HUES6 (cell line): ENCODE measurements around the gene WRNIP1.

Experiments
- H3K27ac ChIP-seq: 2 replicates; pipeline ENCODE4 v1.7.0; 2013; ENCODE audit warnings: low read depth, mild to moderate bottlenecking, low read length, inconsistent platforms
- H3K27me3 ChIP-seq: 2 replicates; pipeline ENCODE4 v1.6.1; 2013; ENCODE audit warnings: low read length; ENCODE audit not compliant: control insufficient read depth, insufficient read depth
- H3K36me3 ChIP-seq: 2 replicates; pipeline ENCODE4 v1.6.1; 2013; ENCODE audit warnings: low read length; ENCODE audit not compliant: control insufficient read depth, insufficient read depth
- H3K4me1 ChIP-seq: 2 replicates; pipeline ENCODE4 v1.6.1; 2013; ENCODE audit warnings: low read length; ENCODE audit not compliant: control insufficient read depth, insufficient read depth
- H3K4me3 ChIP-seq: 2 replicates; pipeline ENCODE4 v1.5.1; 2013; ENCODE audit warnings: low read depth, low read length
- H3K9ac ChIP-seq: one replicate; pipeline ENCODE4 v1.6.1; 2013; ENCODE audit warnings: mild to moderate bottlenecking, low read length
- H3K9me3 ChIP-seq: 2 replicates; pipeline ENCODE4 v1.6.1; 2013; ENCODE audit warnings: low read depth, low read length; ENCODE audit not compliant: control insufficient read depth, insufficient read depth

Gene WRNIP1

GRCh38 chr6:2790588-2791449, 25.6 kb downstream of the WRNIP1 start:
- Histone ChIP-seq H3K36me3 (peaks cover 5% of the 10 kb centered on the region; the same call in 1 of the 2 replicates), H3K9ac (no peak overlapping the region), H3K27me3 (no peaks in the 10 kb centered on the region), H3K4me1 (peaks cover 6% of the 10 kb centered on the region; the same call in 1 of the 2 replicates), H3K9me3 (no peaks in the 10 kb centered on the region), H3K4me3 (no peak overlapping the region), H3K27ac (no peak overlapping the region)

GRCh38 chr6:2791450-2791974, 26.3 kb downstream of the WRNIP1 start:
- no peak overlapping the region for H3K27ac ChIP-seq
- H3K9me3 ChIP-seq = no peaks in the 10 kb centered on the region
- H3K9ac ChIP-seq = no peak overlapping the region
- H3K36me3 ChIP-seq = peaks cover 5% of the 10 kb centered on the region; the same call in 1 of the 2 replicates
- no peaks in the 10 kb centered on the region for H3K27me3 ChIP-seq
- H3K4me3 ChIP-seq = no peak overlapping the region
- peaks cover 6% of the 10 kb centered on the region; the same call in 1 of the 2 replicates for H3K4me1 ChIP-seq

- H3K4me3 ChIP-seq = no peak overlapping the region
- no peak overlapping the region for H3K9ac ChIP-seq
- peaks cover 5% of the 10 kb centered on the region; the same call in 1 of the 2 replicates for H3K36me3 ChIP-seq
- H3K27ac ChIP-seq = no peak overlapping the region
- H3K4me1 ChIP-seq = peaks cover 6% of the 10 kb centered on the region; the same call in 1 of the 2 replicates
- no peaks in the 10 kb centered on the region for H3K9me3 ChIP-seq
- H3K27me3 ChIP-seq = no peaks in the 10 kb centered on the region
Measured at GRCh38 chr6:2792330-2793110, 27.3 kb downstream of the WRNIP1 start.

- Histone ChIP-seq H3K27ac (no peak overlapping the region), H3K9me3 (no peaks in the 10 kb centered on the region)
Measured at GRCh38 chr6:2793534-2794151, 28.4 kb downstream of the WRNIP1 start.

GRCh38 chr6:2794171-2794730, 29.1 kb downstream of the WRNIP1 start:
- H3K4me3 ChIP-seq = no peak overlapping the region
- no peak overlapping the region for H3K27ac ChIP-seq
- no peaks in the 10 kb centered on the region for H3K36me3 ChIP-seq
- H3K9ac ChIP-seq = no peak overlapping the region
- peaks cover 11% of the 10 kb centered on the region; the same call in 1 of the 2 replicates for H3K4me1 ChIP-seq
- no peaks in the 10 kb centered on the region for H3K9me3 ChIP-seq
- no peaks in the 10 kb centered on the region for H3K27me3 ChIP-seq

More at GRCh38 chr6:2793534-2794151, 28.4 kb downstream of the WRNIP1 start:
- Histone ChIP-seq H3K4me1 (peaks cover 11% of the 10 kb centered on the region; the same call in 1 of the 2 replicates), H3K4me3 (no peak overlapping the region), H3K36me3 (no peaks in the 10 kb centered on the region), H3K27me3 (no peaks in the 10 kb centered on the region), H3K9ac (no peak overlapping the region)

GRCh38 chr6:2795162-2795561, 30.0 kb downstream of the WRNIP1 start:
- H3K4me1 ChIP-seq = peaks cover 11% of the 10 kb centered on the region; the same call in 1 of the 2 replicates
- H3K27me3 ChIP-seq = no peaks in the 10 kb centered on the region
- H3K27ac ChIP-seq = no peak overlapping the region
- H3K4me3 ChIP-seq = no peak overlapping the region
- H3K9ac ChIP-seq = no peak overlapping the region
- H3K36me3 ChIP-seq = no peaks in the 10 kb centered on the region
- no peaks in the 10 kb centered on the region for H3K9me3 ChIP-seq

- peaks cover 7% of the 10 kb centered on the region; the same call in 1 of the 2 replicates for H3K4me1 ChIP-seq
- H3K9me3 ChIP-seq = no peaks in the 10 kb centered on the region
- no peaks in the 10 kb centered on the region for H3K36me3 ChIP-seq
- H3K9ac ChIP-seq = no peak overlapping the region
- H3K27me3 ChIP-seq = no peaks in the 10 kb centered on the region
- no peak overlapping the region for H3K4me3 ChIP-seq
- no peak overlapping the region for H3K27ac ChIP-seq
Measured at GRCh38 chr6:2795956-2796355, 30.8 kb downstream of the WRNIP1 start.

GRCh38 chr6:2796861-2797260, 31.7 kb downstream of the WRNIP1 start:
- H3K9me3 ChIP-seq = no peaks in the 10 kb centered on the region
- H3K27ac ChIP-seq = no peak overlapping the region
- no peaks in the 10 kb centered on the region for H3K27me3 ChIP-seq

GRCh38 chr6:2797564-2798031, 32.4 kb downstream of the WRNIP1 start:
- Histone ChIP-seq H3K9ac (no peak overlapping the region), H3K27ac (no peak overlapping the region), H3K4me3 (no peak overlapping the region), H3K27me3 (no peaks in the 10 kb centered on the region), H3K9me3 (no peaks in the 10 kb centered on the region), H3K4me1 (peaks cover 5% of the 10 kb centered on the region; the same call in 1 of the 2 replicates), H3K36me3 (no peaks in the 10 kb centered on the region)

More at GRCh38 chr6:2796861-2797260, 31.7 kb downstream of the WRNIP1 start:
- Histone ChIP-seq H3K9ac (no peak overlapping the region), H3K4me3 (no peak overlapping the region), H3K4me1 (peaks cover 5% of the 10 kb centered on the region; the same call in 1 of the 2 replicates), H3K36me3 (no peaks in the 10 kb centered on the region)

- no peaks in the 10 kb centered on the region for H3K9me3 ChIP-seq
- H3K27me3 ChIP-seq = no peaks in the 10 kb centered on the region
Measured at GRCh38 chr6:2798586-2799134, 33.5 kb downstream of the WRNIP1 start.

More at GRCh38 chr6:2798586-2799134, 33.5 kb downstream of the WRNIP1 start:
- no peak overlapping the region for H3K4me3 ChIP-seq
- H3K4me1 ChIP-seq = peaks cover 5% of the 10 kb centered on the region; the same call in 1 of the 2 replicates
- H3K27ac ChIP-seq = no peak overlapping the region
- H3K9ac ChIP-seq = no peak overlapping the region
- no peaks in the 10 kb centered on the region for H3K36me3 ChIP-seq
